Measurements from ENCODE around the gene OTOP3.

Gene OTOP3

GRCh38 chr17:74975943-74976342, 40.2 kb downstream of the OTOP3 start:
- no peak overlapping the region for H3K27ac ChIP-seq
- no peak for TF ChIP-seq CTCF (IDR thresholded peaks at IDR 0.05)
- peaks cover 3 to 15% of the 10 kb centered on the region in 2 experiments for H3K4me1 ChIP-seq (ENCODE audit: control insufficient read depth in 1 of 2, insufficient read depth in 1 of 2, low read depth in 1 of 2, low read length in 1 of 2)
- H3K4me3 ChIP-seq (ENCODE audit: low read depth in 1 of 2, low read length in 1 of 2), result no peak overlapping the region
- H3K9me3 ChIP-seq, result no peaks in the 10 kb centered on the region
- no peaks in the 10 kb centered on the region for H3K36me3 ChIP-seq
- H3K27me3 ChIP-seq, result peaks cover 88% of the 10 kb centered on the region

GRCh38 chr17:74977802-74978201, 42.1 kb downstream of the OTOP3 start:
- no peak overlapping the region for H3K4me3 ChIP-seq (ENCODE audit: low read depth in 1 of 2, low read length in 1 of 2)
- no peaks in the 10 kb centered on the region for H3K9me3 ChIP-seq
- H3K4me1 ChIP-seq (ENCODE audit: control insufficient read depth in 1 of 2, insufficient read depth in 1 of 2, low read depth in 1 of 2, low read length in 1 of 2), result peaks cover 14 to 19% of the 10 kb centered on the region in 2 experiments
- TF ChIP-seq CTCF (IDR thresholded peaks at IDR 0.05), result no peak
- no peak overlapping the region for H3K27ac ChIP-seq
- H3K36me3 ChIP-seq, result no peaks in the 10 kb centered on the region
- H3K27me3 ChIP-seq, result peaks cover 88% of the 10 kb centered on the region

GRCh38 chr17:74978240-74978639, 42.5 kb downstream of the OTOP3 start:
- H3K36me3 ChIP-seq, result no peaks in the 10 kb centered on the region
- no peaks in the 10 kb centered on the region for H3K9me3 ChIP-seq
- peaks cover 88% of the 10 kb centered on the region for H3K27me3 ChIP-seq
- H3K4me1 ChIP-seq (ENCODE audit: control insufficient read depth in 1 of 2, insufficient read depth in 1 of 2, low read depth in 1 of 2, low read length in 1 of 2), result peaks cover 12 to 15% of the 10 kb centered on the region in 2 experiments
- TF ChIP-seq CTCF (IDR thresholded peaks at IDR 0.05), result no peak
- no peak overlapping the region for H3K4me3 ChIP-seq (ENCODE audit: low read depth in 1 of 2, low read length in 1 of 2)
- no peak overlapping the region for H3K27ac ChIP-seq

- peaks cover 12 to 15% of the 10 kb centered on the region in 2 experiments for H3K4me1 ChIP-seq (ENCODE audit: control insufficient read depth in 1 of 2, insufficient read depth in 1 of 2, low read depth in 1 of 2, low read length in 1 of 2)
- peaks cover 88% of the 10 kb centered on the region for H3K27me3 ChIP-seq
- H3K9me3 ChIP-seq, result no peaks in the 10 kb centered on the region
- H3K36me3 ChIP-seq, result no peaks in the 10 kb centered on the region
- no peak overlapping the region for H3K27ac ChIP-seq
- no peak overlapping the region for H3K4me3 ChIP-seq (ENCODE audit: low read depth in 1 of 2, low read length in 1 of 2)
- no peak for TF ChIP-seq CTCF (IDR thresholded peaks at IDR 0.05)
Observed at GRCh38 chr17:74979408-74980146, 43.9 kb downstream of the OTOP3 start.

GRCh38 chr17:74981318-74981978, 45.8 kb downstream of the OTOP3 start:
- no peak for TF ChIP-seq CTCF (IDR thresholded peaks at IDR 0.05)
- H3K27me3 ChIP-seq, result peaks cover 76% of the 10 kb centered on the region
- H3K9me3 ChIP-seq, result no peaks in the 10 kb centered on the region
- peak overlapping the region; percentile 58 to 72 for H3K4me3 ChIP-seq (ENCODE audit: low read depth in 1 of 2, low read length in 1 of 2)
- H3K4me1 ChIP-seq (ENCODE audit: control insufficient read depth in 1 of 2, insufficient read depth in 1 of 2, low read depth in 1 of 2, low read length in 1 of 2), result peaks cover 26 to 27% of the 10 kb centered on the region in 2 experiments
- H3K36me3 ChIP-seq, result no peaks in the 10 kb centered on the region
- no peak overlapping the region for H3K27ac ChIP-seq

Data from neutrophil (primary cell).